ENCODE data around the gene HPCAL1. TPM values are rescaled to one million over a fixed set of nuclear protein-coding genes. Genes with fewer than 3 reads are reported as not detected.

HPCAL1 gene
- total RNA-seq, 1 donor from 2014 or later, result 9.0 TPM

DNA sequence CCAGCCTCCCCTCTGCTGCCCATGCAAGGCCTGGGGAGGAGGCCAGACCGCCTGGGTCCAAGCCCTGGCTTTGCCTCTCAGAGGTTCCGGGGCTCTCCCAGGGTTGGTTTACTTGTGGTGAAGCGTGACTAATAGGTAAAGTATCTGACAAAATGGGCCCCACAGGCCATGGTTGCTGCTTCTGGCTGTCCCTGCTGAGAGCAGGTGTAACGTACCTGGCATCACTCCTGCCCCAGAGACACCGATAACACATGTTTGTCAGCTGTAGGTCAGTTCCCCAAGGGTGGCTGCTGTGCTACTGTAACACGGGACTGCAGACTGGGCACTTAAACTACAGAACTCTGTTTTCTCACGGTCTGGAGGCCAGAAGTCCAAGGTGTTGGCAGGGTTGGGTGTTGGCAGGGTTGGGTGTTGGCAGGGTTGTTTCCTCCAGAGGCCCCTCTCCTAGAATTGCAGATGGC lies 111.3 kb downstream of the HPCAL1 start:
- TF ChIP-seq, protein P1, sequence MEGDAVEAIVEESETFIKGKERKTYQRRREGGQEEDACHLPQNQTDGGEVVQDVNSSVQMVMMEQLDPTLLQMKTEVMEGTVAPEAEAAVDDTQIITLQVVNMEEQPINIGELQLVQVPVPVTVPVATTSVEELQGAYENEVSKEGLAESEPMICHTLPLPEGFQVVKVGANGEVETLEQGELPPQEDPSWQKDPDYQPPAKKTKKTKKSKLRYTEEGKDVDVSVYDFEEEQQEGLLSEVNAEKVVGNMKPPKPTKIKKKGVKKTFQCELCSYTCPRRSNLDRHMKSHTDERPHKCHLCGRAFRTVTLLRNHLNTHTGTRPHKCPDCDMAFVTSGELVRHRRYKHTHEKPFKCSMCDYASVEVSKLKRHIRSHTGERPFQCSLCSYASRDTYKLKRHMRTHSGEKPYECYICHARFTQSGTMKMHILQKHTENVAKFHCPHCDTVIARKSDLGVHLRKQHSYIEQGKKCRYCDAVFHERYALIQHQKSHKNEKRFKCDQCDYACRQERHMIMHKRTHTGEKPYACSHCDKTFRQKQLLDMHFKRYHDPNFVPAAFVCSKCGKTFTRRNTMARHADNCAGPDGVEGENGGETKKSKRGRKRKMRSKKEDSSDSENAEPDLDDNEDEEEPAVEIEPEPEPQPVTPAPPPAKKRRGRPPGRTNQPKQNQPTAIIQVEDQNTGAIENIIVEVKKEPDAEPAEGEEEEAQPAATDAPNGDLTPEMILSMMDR (IDR thresholded peaks at IDR 0.05; ENCODE audit: insufficient read depth, low read length, severe bottlenecking), result no peak
- Histone ChIP-seq H3K36me3 (ENCODE audit: control insufficient read depth, insufficient read depth, low read length) (no peaks in the 10 kb centered on the region), H3K27me3 (ENCODE audit: control insufficient read depth, insufficient read depth, low read length) (no peaks in the 10 kb centered on the region), H3K4me3 (ENCODE audit: low read depth, low read length) (no peak overlapping the region)
- DNase-seq (ENCODE audit: low read depth) (peak; percentile 78), FAIRE-seq (no peak)

DNA sequence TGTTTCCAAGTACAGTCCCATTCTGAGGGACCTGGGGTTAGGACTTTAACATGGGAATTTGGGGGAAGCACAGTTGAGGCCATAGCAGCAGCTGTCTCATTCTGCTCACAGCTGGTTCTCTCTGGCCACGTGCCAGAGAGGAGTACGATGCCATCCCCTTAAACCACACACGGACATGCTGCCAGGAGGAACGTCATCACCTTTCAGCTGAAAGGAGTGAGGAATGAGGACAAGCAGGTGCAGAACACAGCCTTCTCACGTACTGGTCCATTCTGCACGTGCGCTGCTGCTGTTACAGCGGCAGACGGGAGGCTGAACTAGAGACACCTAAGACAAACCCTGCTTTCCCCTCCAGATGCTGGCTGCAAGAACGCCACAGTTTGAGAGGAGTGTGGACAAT lies 111.9 kb downstream of the HPCAL1 start:
- no peaks in the 10 kb centered on the region for H3K36me3 ChIP-seq (ENCODE audit: control insufficient read depth, insufficient read depth, low read length)
- TF ChIP-seq, protein P1 (IDR thresholded peaks at IDR 0.05; ENCODE audit: insufficient read depth, low read length, severe bottlenecking), result no peak
- no peaks in the 10 kb centered on the region for H3K27me3 ChIP-seq (ENCODE audit: control insufficient read depth, insufficient read depth, low read length)
- DNase-seq (ENCODE audit: low read depth) (no peak), FAIRE-seq (no peak)
- no peak overlapping the region for H3K4me3 ChIP-seq (ENCODE audit: low read depth, low read length)

DNA sequence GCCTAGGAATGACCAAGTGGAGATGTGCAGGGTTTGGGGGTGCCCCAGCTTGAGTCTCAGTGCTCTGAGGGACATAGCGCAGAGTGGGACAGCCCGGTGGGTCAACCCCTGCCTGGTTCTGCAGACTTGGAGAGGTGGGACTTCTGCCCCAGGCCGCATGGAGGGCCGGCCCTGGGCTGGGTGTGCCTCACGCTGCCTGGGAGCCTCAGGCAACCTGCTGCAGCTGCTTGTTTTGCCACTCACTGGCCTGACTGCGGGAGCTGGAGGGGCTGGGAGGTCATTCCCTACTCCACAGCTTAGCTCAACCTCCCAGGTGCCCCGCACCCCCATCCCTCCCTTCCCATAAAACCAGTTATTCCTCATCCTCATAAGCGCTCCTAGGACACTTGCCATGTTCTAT lies 112.3 kb downstream of the HPCAL1 start:
- TF ChIP-seq, protein P1 (IDR thresholded peaks at IDR 0.05; ENCODE audit: insufficient read depth, low read length, severe bottlenecking), result no peak
- H3K36me3 ChIP-seq (ENCODE audit: control insufficient read depth, insufficient read depth, low read length), result no peaks in the 10 kb centered on the region
- DNase-seq (ENCODE audit: low read depth) (no peak), FAIRE-seq (no peak)
- no peaks in the 10 kb centered on the region for H3K27me3 ChIP-seq (ENCODE audit: control insufficient read depth, insufficient read depth, low read length)
- H3K4me3 ChIP-seq (ENCODE audit: low read depth, low read length), result no peak overlapping the region

DNA sequence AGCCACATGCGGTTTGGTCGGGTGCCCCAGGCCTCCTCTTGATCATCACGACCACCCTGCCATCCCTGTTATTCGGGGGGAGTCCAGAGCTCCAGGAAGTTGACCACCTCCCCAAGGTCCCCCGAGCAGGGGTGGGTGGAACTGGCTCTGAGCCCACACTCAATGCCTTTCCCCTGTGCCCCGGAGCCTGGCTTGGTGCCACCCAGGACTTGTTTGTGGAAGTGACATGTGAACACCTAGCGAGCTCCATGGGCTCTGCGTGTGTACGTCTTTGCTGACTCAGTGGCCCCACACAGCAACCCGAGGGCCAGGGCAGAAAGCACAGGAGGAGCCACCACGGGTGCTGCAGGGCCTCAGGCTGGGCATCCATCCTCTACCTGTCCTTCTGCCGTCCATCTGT lies 112.9 kb downstream of the HPCAL1 start:
- TF ChIP-seq, protein P1 (IDR thresholded peaks at IDR 0.05; ENCODE audit: insufficient read depth, low read length, severe bottlenecking), result no peak

DNA sequence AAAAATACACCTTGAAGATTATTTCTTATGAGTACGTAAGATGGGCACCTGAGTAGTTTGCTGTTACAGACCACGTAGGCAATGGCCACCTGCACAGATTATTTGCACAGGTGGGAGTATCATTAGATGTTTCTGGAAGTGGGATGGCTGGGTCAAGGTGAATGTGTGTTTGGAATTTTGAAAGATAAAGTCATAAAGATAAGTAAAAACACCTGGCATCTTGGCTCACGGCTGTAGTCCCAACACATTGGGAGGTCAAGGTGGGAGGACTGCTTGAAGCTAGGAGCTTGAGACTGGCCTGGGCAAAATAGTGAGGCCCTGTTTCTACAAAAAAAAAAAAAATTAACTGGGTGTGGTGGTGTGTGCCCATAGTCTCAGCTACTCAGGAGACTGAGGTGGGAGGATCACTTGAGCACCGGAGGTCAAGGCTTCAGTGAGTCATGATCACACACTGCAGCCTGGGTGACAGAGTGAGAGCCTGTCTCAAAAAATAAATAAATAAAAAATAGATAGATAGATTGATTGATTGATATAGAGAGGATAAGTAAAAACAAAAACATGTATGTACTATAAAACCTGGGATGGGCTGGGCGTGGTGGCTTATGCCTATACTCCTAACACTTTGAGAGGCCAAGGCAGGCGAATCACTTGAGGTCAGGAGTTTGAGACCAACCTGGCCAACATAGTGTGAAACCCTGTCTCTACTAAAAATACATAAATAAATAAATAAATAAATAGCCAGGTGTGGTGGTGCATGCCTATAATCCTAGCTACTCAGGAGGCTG lies 115.0 kb downstream of the HPCAL1 start:
- FAIRE-seq (no peak), DNase-seq (ENCODE audit: low read depth) (no peak)
- Histone ChIP-seq H3K4me3 (ENCODE audit: low read depth, low read length) (no peak overlapping the region), H3K36me3 (ENCODE audit: control insufficient read depth, insufficient read depth, low read length) (no peaks in the 10 kb centered on the region), H3K27me3 (ENCODE audit: control insufficient read depth, insufficient read depth, low read length) (no peaks in the 10 kb centered on the region)
- TF ChIP-seq, protein P1 (IDR thresholded peaks at IDR 0.05; ENCODE audit: insufficient read depth, low read length, severe bottlenecking), result no peak

More for the DNA sequence above, 112.9 kb downstream of the HPCAL1 start:
- FAIRE-seq, result no peak
- no peak for DNase-seq (ENCODE audit: low read depth)
- no peaks in the 10 kb centered on the region for H3K27me3 ChIP-seq (ENCODE audit: control insufficient read depth, insufficient read depth, low read length)
- no peaks in the 10 kb centered on the region for H3K36me3 ChIP-seq (ENCODE audit: control insufficient read depth, insufficient read depth, low read length)
- no peak overlapping the region for H3K4me3 ChIP-seq (ENCODE audit: low read depth, low read length)

All from bronchial epithelial cell (primary cell).